Measurements from ENCODE around the gene KRTAP12-4. TPM values are rescaled to one million over a fixed set of nuclear protein-coding genes. Genes with fewer than 3 reads are reported as not detected.
A peak's percentile ranks its signal among the peaks of the same experiment; 100 is the strongest.

Gene KRTAP12-4
- total RNA-seq, 1 donor, result not detected

DNA sequence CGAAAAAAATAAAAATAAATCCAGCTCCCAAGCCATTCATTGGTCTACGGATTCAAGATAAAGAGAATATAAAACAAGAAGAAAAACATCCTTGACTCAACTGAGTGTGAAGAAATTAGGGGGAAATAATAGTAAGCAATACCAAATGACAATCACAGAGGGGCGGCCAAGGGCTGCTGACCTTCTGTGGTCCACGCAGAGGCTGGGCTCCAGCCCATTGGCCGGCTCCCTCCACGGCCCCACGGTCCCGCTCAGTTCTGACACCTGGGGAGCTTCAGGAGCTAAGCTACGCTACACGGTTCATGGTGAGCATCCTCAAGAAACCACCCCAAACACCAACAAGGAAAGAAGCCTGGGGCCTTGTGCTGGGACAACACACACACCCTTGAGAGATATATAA is 42.1 kb upstream of the KRTAP12-4 start:
- Histone ChIP-seq H2AFZ (ENCODE audit: low read length) (no peak overlapping the region), H3K27me3 (ENCODE audit: insufficient read depth, low read length) (peaks cover 44% of the 10 kb centered on the region), H4K20me1 (ENCODE audit: insufficient read depth, low read length) (no peaks in the 10 kb centered on the region), H3K79me2 (ENCODE audit: insufficient read depth, low read length) (no peaks in the 10 kb centered on the region), H3K4me3 (ENCODE audit: insufficient read depth, low read length) (no peak overlapping the region), H3K4me2 (ENCODE audit: insufficient read depth, low read length) (no peak overlapping the region), H3K36me3 (ENCODE audit: insufficient read depth, low read length) (no peaks in the 10 kb centered on the region), H3K4me1 (ENCODE audit: insufficient read depth, low read length) (no peaks in the 10 kb centered on the region), H3K27ac (ENCODE audit: low read depth, low read length) (no peak overlapping the region), H3K9me3 (ENCODE audit: low read depth, low read length) (no peaks in the 10 kb centered on the region)
- DNase-seq (ENCODE audit: insufficient read length, low spot score, missing footprints), result peak; percentile 80
- TF ChIP-seq, protein P1, sequence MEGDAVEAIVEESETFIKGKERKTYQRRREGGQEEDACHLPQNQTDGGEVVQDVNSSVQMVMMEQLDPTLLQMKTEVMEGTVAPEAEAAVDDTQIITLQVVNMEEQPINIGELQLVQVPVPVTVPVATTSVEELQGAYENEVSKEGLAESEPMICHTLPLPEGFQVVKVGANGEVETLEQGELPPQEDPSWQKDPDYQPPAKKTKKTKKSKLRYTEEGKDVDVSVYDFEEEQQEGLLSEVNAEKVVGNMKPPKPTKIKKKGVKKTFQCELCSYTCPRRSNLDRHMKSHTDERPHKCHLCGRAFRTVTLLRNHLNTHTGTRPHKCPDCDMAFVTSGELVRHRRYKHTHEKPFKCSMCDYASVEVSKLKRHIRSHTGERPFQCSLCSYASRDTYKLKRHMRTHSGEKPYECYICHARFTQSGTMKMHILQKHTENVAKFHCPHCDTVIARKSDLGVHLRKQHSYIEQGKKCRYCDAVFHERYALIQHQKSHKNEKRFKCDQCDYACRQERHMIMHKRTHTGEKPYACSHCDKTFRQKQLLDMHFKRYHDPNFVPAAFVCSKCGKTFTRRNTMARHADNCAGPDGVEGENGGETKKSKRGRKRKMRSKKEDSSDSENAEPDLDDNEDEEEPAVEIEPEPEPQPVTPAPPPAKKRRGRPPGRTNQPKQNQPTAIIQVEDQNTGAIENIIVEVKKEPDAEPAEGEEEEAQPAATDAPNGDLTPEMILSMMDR (IDR thresholded peaks at IDR 0.05; ENCODE audit: extremely low read depth, low read depth, low read length), result no peak

DNA sequence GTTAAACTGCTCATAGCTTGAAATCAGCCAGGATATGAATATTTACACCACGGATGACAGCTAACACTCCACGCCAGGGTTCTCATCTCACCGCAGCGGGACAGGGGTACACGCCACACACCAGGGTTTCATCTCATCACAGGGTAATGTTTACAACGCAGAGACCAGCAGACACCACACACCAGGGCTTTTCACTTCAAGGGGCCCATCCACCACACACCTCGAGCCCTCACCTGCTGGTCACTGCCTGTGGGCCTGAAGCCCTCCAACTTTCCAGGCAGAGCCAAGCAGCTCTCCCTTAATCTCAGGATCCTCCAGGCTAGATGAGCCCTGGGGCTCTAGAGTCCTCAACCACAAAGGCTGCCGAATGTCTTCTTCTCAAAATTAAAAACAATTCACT is 41.2 kb upstream of the KRTAP12-4 start:
- Histone ChIP-seq H2AFZ (ENCODE audit: low read length) (no peak overlapping the region), H3K27ac (ENCODE audit: low read depth, low read length) (no peak overlapping the region), H3K4me3 (ENCODE audit: insufficient read depth, low read length) (no peak overlapping the region), H3K79me2 (ENCODE audit: insufficient read depth, low read length) (no peaks in the 10 kb centered on the region), H4K20me1 (ENCODE audit: insufficient read depth, low read length) (no peaks in the 10 kb centered on the region), H3K4me1 (ENCODE audit: insufficient read depth, low read length) (no peaks in the 10 kb centered on the region), H3K4me2 (ENCODE audit: insufficient read depth, low read length) (no peak overlapping the region), H3K36me3 (ENCODE audit: insufficient read depth, low read length) (no peaks in the 10 kb centered on the region), H3K9me3 (ENCODE audit: low read depth, low read length) (no peaks in the 10 kb centered on the region), H3K27me3 (ENCODE audit: insufficient read depth, low read length) (peaks cover 39% of the 10 kb centered on the region)
- peak; percentile 71 for DNase-seq (ENCODE audit: insufficient read length, low spot score, missing footprints)
- TF ChIP-seq, protein P1 (IDR thresholded peaks at IDR 0.05; ENCODE audit: extremely low read depth, low read depth, low read length), result no peak

DNA sequence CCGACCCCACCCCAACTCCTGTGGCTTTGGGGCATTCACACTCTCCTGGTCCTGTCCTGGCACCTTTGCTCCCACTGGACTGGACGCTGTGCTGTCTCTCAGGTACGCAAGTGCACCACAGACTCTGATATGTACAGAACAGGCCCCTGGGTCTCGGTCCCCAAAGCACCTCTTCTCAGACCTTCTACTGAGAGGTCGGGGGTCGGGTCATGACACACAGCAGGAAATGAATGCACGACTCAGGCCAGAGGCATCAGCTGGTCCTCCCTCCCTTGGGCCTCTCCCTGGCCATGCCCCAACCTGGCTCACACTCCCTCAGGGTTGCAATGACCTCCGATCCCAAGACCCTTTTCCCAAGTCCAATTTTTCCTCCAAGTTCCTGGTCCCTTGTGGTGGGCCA is 40.7 kb upstream of the KRTAP12-4 start:
- Histone ChIP-seq H3K27ac (ENCODE audit: low read depth, low read length) (no peak overlapping the region), H3K9me3 (ENCODE audit: low read depth, low read length) (no peaks in the 10 kb centered on the region), H3K4me2 (ENCODE audit: insufficient read depth, low read length) (no peak overlapping the region), H3K27me3 (ENCODE audit: insufficient read depth, low read length) (peaks cover 36% of the 10 kb centered on the region), H3K4me1 (ENCODE audit: insufficient read depth, low read length) (no peaks in the 10 kb centered on the region), H2AFZ (ENCODE audit: low read length) (no peak overlapping the region), H3K36me3 (ENCODE audit: insufficient read depth, low read length) (no peaks in the 10 kb centered on the region), H4K20me1 (ENCODE audit: insufficient read depth, low read length) (no peaks in the 10 kb centered on the region), H3K4me3 (ENCODE audit: insufficient read depth, low read length) (no peak overlapping the region), H3K79me2 (ENCODE audit: insufficient read depth, low read length) (no peaks in the 10 kb centered on the region)
- peak; percentile 37 for DNase-seq (ENCODE audit: insufficient read length, low spot score, missing footprints)
- TF ChIP-seq, protein P1 (IDR thresholded peaks at IDR 0.05; ENCODE audit: extremely low read depth, low read depth, low read length), result no peak

DNA sequence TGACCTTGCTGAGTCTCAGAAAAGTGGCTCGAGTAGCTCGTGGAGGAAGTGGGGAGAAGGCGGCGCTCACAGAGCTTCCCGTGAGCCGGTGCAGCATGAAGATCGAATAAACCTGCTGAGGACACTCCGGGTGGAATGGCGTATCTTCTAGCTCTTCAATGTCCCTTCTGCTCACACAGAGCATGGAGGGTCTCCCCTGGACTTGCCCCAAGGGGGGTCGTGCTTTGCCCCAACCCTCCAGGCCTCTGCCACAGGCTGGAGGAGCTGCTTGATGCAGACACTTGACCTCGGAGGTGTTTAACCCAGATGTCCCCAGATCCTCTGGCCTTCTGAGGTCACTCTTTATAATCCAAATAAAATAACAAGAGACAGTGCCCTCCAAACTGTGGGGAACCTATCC is 40.3 kb upstream of the KRTAP12-4 start:
- Histone ChIP-seq H3K4me1 (ENCODE audit: insufficient read depth, low read length) (no peaks in the 10 kb centered on the region), H4K20me1 (ENCODE audit: insufficient read depth, low read length) (no peaks in the 10 kb centered on the region), H3K4me2 (ENCODE audit: insufficient read depth, low read length) (no peak overlapping the region), H3K36me3 (ENCODE audit: insufficient read depth, low read length) (no peaks in the 10 kb centered on the region), H3K4me3 (ENCODE audit: insufficient read depth, low read length) (no peak overlapping the region), H2AFZ (ENCODE audit: low read length) (no peak overlapping the region), H3K79me2 (ENCODE audit: insufficient read depth, low read length) (no peaks in the 10 kb centered on the region), H3K27me3 (ENCODE audit: insufficient read depth, low read length) (peaks cover 37% of the 10 kb centered on the region), H3K9me3 (ENCODE audit: low read depth, low read length) (no peaks in the 10 kb centered on the region), H3K27ac (ENCODE audit: low read depth, low read length) (no peak overlapping the region)
- TF ChIP-seq, protein P1 (IDR thresholded peaks at IDR 0.05; ENCODE audit: extremely low read depth, low read depth, low read length), result no peak
- DNase-seq (ENCODE audit: insufficient read length, low spot score, missing footprints), result no peak
